H9 (cell line): ENCODE results near the gene NBEAL2. TPM values are rescaled to one million over a fixed set of nuclear protein-coding genes. Genes with fewer than 3 reads are reported as not detected.
A peak's percentile ranks its signal among the peaks of the same experiment; 100 is the strongest.

Experiments
- DNase-seq: peaks from one replicate; pipeline ENCODE4 v3.0.0-alpha.2; 2017
- H2AFZ ChIP-seq: one replicate; pipeline ENCODE4 v1.6.1; 2013; ENCODE audit warnings: mild to moderate bottlenecking, low read length, control low read depth, moderate library complexity
- H2AK5ac ChIP-seq: 2 replicates; pipeline ENCODE4 v1.6.1; 2013; ENCODE audit warnings: low read length, control low read depth, mixed read lengths; ENCODE audit not compliant: insufficient read length
- H2BK120ac ChIP-seq: one replicate; pipeline ENCODE4 v1.6.1; 2013; ENCODE audit warnings: low read depth, mild to moderate bottlenecking, low read length, control low read depth, inconsistent platforms; ENCODE audit not compliant: poor library complexity, severe bottlenecking
- H2BK12ac ChIP-seq: 2 replicates; pipeline ENCODE4 v1.6.1; 2013; ENCODE audit warnings: low read length, control low read depth, mixed read lengths, low read depth; ENCODE audit not compliant: insufficient read length
- H2BK15ac ChIP-seq: 2 replicates; pipeline ENCODE4 v1.6.1; 2013; ENCODE audit warnings: low read depth, low read length, control low read depth
- H2BK20ac ChIP-seq: one replicate; pipeline ENCODE4 v1.6.1; 2013; ENCODE audit warnings: low read depth, mild to moderate bottlenecking, low read length, control low read depth, inconsistent platforms; ENCODE audit not compliant: poor library complexity, severe bottlenecking
- H2BK5ac ChIP-seq: 2 replicates; pipeline ENCODE4 v1.6.1; 2013; ENCODE audit warnings: low read length, control low read depth, mixed read lengths; ENCODE audit not compliant: insufficient read length
- H3K14ac ChIP-seq: 2 replicates; pipeline ENCODE4 v1.6.1; 2013; ENCODE audit warnings: low read length, control low read depth; ENCODE audit not compliant: insufficient read depth
- H3K18ac ChIP-seq: 2 replicates; pipeline ENCODE4 v1.6.1; 2013; ENCODE audit warnings: low read depth, mild to moderate bottlenecking, mixed read lengths, low read length, control low read depth; ENCODE audit not compliant: insufficient read length
- H3K23ac ChIP-seq: 2 replicates; pipeline ENCODE4 v1.6.1; 2013; ENCODE audit warnings: low read length, control low read depth, mixed read lengths, low read depth; ENCODE audit not compliant: insufficient read length
- H3K23me2 ChIP-seq: 2 replicates; pipeline ENCODE4 v1.6.1; 2013; ENCODE audit warnings: low read depth, mild to moderate bottlenecking, mixed read lengths, low read length, control low read depth; ENCODE audit not compliant: insufficient read length, poor library complexity, severe bottlenecking
- H3K27ac ChIP-seq: 2 replicates; pipeline ENCODE4 v1.5.1; 2013; ENCODE audit warnings: low read length, control low read depth, mixed read lengths, low read depth; ENCODE audit not compliant: insufficient read length
- H3K27me3 ChIP-seq: 2 replicates; pipeline ENCODE4 v1.6.1; 2013; ENCODE audit warnings: low read length, control low read depth, inconsistent platforms; ENCODE audit not compliant: insufficient read depth
- H3K4ac ChIP-seq: 2 replicates; pipeline ENCODE4 v1.6.1; 2013; ENCODE audit warnings: low read depth, mild to moderate bottlenecking, control low read depth, inconsistent platforms, low read length, moderate library complexity
- H3K4me1 ChIP-seq: 2 replicates; pipeline ENCODE4 v1.6.1; 2013; ENCODE audit warnings: low read length, control low read depth, inconsistent platforms; ENCODE audit not compliant: insufficient read depth
- H3K4me2 ChIP-seq: 2 replicates; pipeline ENCODE4 v1.6.1; 2013; ENCODE audit warnings: low read length, control low read depth, mixed read lengths; ENCODE audit not compliant: insufficient read length, insufficient read depth
- H3K56ac ChIP-seq: 2 replicates; pipeline ENCODE4 v1.6.1; 2013; ENCODE audit warnings: low read depth, mild to moderate bottlenecking, mixed read lengths, low read length, control low read depth; ENCODE audit not compliant: insufficient read length
- H3K79me1 ChIP-seq: 2 replicates; pipeline ENCODE4 v1.6.1; 2013; ENCODE audit warnings: low read depth, mild to moderate bottlenecking, moderate library complexity, low read length, control low read depth, inconsistent platforms; ENCODE audit not compliant: insufficient read depth, poor library complexity, severe bottlenecking
- H3K79me2 ChIP-seq: 2 replicates; pipeline ENCODE4 v1.6.1; 2013; ENCODE audit warnings: low read length, control low read depth, inconsistent platforms; ENCODE audit not compliant: insufficient read depth
- H3K9ac ChIP-seq: 2 replicates; pipeline ENCODE4 v1.6.1; 2013; ENCODE audit warnings: low read length, control low read depth, mixed read lengths; ENCODE audit not compliant: insufficient read length; ENCODE audit errors: extremely low read depth
- H3K9me3 ChIP-seq: one replicate; pipeline ENCODE4 v1.6.1; 2013; ENCODE audit warnings: low read depth, low read length, inconsistent platforms; ENCODE audit not compliant: control insufficient read depth
- H3T11ph ChIP-seq: one replicate; pipeline ENCODE4 v1.6.1; 2013; ENCODE audit warnings: mild to moderate bottlenecking, low read length, control low read depth, inconsistent platforms
- H4K20me1 ChIP-seq: one replicate; pipeline ENCODE4 v1.6.1; 2013; ENCODE audit not compliant: control insufficient read depth, insufficient read length, insufficient read depth
- H4K5ac ChIP-seq: 2 replicates; pipeline ENCODE4 v1.6.1; 2013; ENCODE audit warnings: low read depth, mild to moderate bottlenecking, mixed read lengths, low read length, control low read depth; ENCODE audit not compliant: insufficient read length
- H4K8ac ChIP-seq: replicated peaks from 2 replicates; pipeline ENCODE4 v1.6.1; 2013; ENCODE audit warnings: low read length, control low read depth, mixed read lengths, low read depth; ENCODE audit not compliant: insufficient read length
- H4K91ac ChIP-seq: 2 replicates; pipeline ENCODE4 v1.6.1; 2013; ENCODE audit warnings: low read depth, mild to moderate bottlenecking, moderate library complexity, mixed read lengths, low read length, control low read depth; ENCODE audit not compliant: insufficient read length
- H3K27ac Mint-ChIP-seq, 3 experiments: 2 replicates in 2 of 3; 3 replicates in 1 of 3; pipeline ENCODE4 v1.8.0; 2020 to 2021; ENCODE audit warnings: mixed read lengths in 3 of 3, mild to moderate bottlenecking in 1 of 3, moderate library complexity in 1 of 3
- H3K27me3 Mint-ChIP-seq: 2 replicates; pipeline ENCODE4 v1.8.0; 2021; ENCODE audit warnings: low read depth, mild to moderate bottlenecking, moderate library complexity, mixed read lengths
- H3K36me3 Mint-ChIP-seq, 3 experiments: 2 replicates in 2 of 3; 3 replicates in 1 of 3; pipeline ENCODE4 v1.8.0; 2020 to 2021; ENCODE audit warnings: low read depth in 3 of 3, mixed read lengths in 3 of 3; ENCODE audit not compliant: insufficient read depth in 1 of 3
- H3K4me1 Mint-ChIP-seq, 2 experiments: 2 replicates each; pipeline ENCODE4 v1.8.0; 2020; ENCODE audit warnings: mixed read lengths in 2 of 2
- H3K4me3 Mint-ChIP-seq, 2 experiments: 2 replicates in 1 of 2; 3 replicates in 1 of 2; pipeline ENCODE4 v1.8.0; 2020 to 2021; ENCODE audit warnings: mild to moderate bottlenecking in 2 of 2, mixed read lengths in 2 of 2, moderate library complexity in 1 of 2
- H3K9me3 Mint-ChIP-seq, 2 experiments: 2 replicates in 1 of 2; 3 replicates in 1 of 2; pipeline ENCODE4 v1.8.0; 2020; ENCODE audit warnings: mild to moderate bottlenecking in 2 of 2, mixed read lengths in 2 of 2, moderate library complexity in 1 of 2
- CTCF ChIP-seq: fragments of 200-600 bp; sonication (generic); conservative IDR thresholded peaks from 3 replicates; pipeline ENCODE4 v1.8.0; 2021; ENCODE audit warnings: antibody characterized with exemption, mild to moderate bottlenecking
- WGBS: extraction: QIAGEN DNeasy Blood & Tissue Kit; methylation state at CpG from one replicate; pipeline ENCODE4 v1.1.7; 2013; ENCODE audit warnings: missing lambda C conversion rate, low lambda C conversion rate, mixed read lengths; ENCODE audit not compliant: insufficient read length; ENCODE audit errors: extremely low coverage; 5-methylcytosine and 5-hydroxymethylcytosine counted together
- total RNA-seq: library from RNA; stranded (reverse); gene quantifications from 2 replicates; pipeline ENCODE4 v1.2.1, GENCODE V29; 2021

Gene NBEAL2
- total RNA-seq, 1 experiment from 2014 or later, result 52.1 TPM

DNA sequence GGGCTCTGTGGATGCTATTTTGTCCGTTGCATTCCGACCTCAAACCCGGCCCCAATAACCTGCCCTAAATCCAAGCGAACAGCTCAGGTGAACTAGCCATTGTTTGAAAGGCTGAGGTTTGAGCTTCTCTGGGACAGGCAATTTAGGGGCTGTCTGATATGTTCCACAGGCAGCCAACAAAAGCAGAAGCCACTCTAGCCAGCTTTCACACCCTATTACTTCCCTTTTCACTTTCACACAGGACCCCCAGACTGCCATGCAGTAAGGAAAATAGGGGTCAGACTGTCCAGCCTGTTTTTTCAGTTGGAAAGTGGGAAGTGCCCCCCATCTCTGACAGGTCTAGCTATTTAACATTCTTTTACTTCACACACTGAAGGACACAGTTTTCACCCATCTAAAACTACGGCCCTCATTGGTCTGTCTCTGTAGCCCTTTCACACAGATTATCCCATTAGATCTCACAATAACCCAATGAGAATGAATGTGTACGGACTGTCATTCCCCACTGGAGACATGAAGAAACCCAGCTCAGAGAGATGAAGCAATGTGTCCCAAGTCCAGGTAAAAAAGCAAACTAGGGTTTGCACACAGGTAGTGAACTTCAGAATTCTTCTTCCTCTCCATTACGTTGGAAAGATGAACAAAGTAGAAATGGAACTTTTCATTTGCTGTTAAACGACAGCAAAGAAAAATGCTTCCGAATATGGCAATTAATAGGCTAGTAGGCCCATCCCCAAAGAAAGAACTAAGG, 4.9 kb upstream of the NBEAL2 start:
- H3K18ac ChIP-seq, result no peak overlapping the region
- H3T11ph ChIP-seq, result no peak overlapping the region
- Mint-ChIP-seq H3K36me3 (peaks cover 15 to 34% (median 20%) of the 10 kb centered on the region in 3 experiments), H3K4me3 (peak overlapping the region; percentile 98 to 99), H3K27me3 (no peaks in the 10 kb centered on the region; the same call in 1 of the 2 replicates), H3K4me1 (peaks cover 28 to 30% of the 10 kb centered on the region in 2 experiments), H3K9me3 (peaks cover 0 to 3% of the 10 kb centered on the region in 2 experiments; a peak in 1 of 5 replicates), H3K27ac (peak overlapping the region in 1 of 3 experiments; percentile 35; a peak in 1 of 7 replicates)
- no peak overlapping the region for H3K23ac ChIP-seq
- H4K91ac ChIP-seq, result no peak overlapping the region
- H3K9me3 ChIP-seq, result no peaks in the 10 kb centered on the region
- no peak overlapping the region for H4K5ac ChIP-seq
- no peak for TF ChIP-seq CTCF
- H3K14ac ChIP-seq, result no peak overlapping the region
- no peaks in the 10 kb centered on the region for H3K4me1 ChIP-seq
- no peak overlapping the region for H2BK120ac ChIP-seq
- no peak overlapping the region for H2BK12ac ChIP-seq
- no peak overlapping the region for H2BK20ac ChIP-seq
- WGBS, result no CpG with 5 or more reads among the region's 9 CpGs
- peaks cover 7% of the 10 kb centered on the region for H3K79me1 ChIP-seq
- H2BK15ac ChIP-seq, result no peak overlapping the region
- H2AK5ac ChIP-seq, result no peak overlapping the region
- no peak overlapping the region for H3K27ac ChIP-seq
- H3K56ac ChIP-seq, result no peak overlapping the region
- no peak for DNase-seq
- H4K8ac ChIP-seq, result no peak overlapping the region
- H3K23me2 ChIP-seq, result peaks cover 6% of the 10 kb centered on the region
- no peaks in the 10 kb centered on the region for H3K27me3 ChIP-seq
- H2AFZ ChIP-seq, result no peak overlapping the region
- no peak overlapping the region for H3K9ac ChIP-seq
- no peak overlapping the region for H3K4me2 ChIP-seq
- H3K4ac ChIP-seq, result no peak overlapping the region
- no peak overlapping the region for H2BK5ac ChIP-seq
- H4K20me1 ChIP-seq, result no peaks in the 10 kb centered on the region
- H3K79me2 ChIP-seq, result peaks cover 41% of the 10 kb centered on the region
